ENCODE measurements around the gene KRTAP10-12.

- TF ChIP-seq CTCF (conservative IDR thresholded peaks at IDR 0.05 in 1 of 2, IDR thresholded peaks at IDR 0.05 in 1 of 2; ENCODE audit: extremely low read depth in 1 of 2, insufficient read depth in 1 of 2, low read depth in 1 of 2, low read length in 2 of 2) (no peak), EZH2 (IDR thresholded peaks at IDR 0.05; ENCODE audit: borderline replicate concordance, low read length) (no peak)
Measured at GRCh38 chr21:44701541-44701940, 4.6 kb downstream of the KRTAP10-12 start.

All from mammary epithelial cell (primary cell).